Transverse colon (tissue), 4 donors: Measurements from ENCODE around the gene PDE6A. TPM values are rescaled to one million over a fixed set of nuclear protein-coding genes. Genes with fewer than 3 reads are reported as not detected.

ENCODE experiments used
- DNase-seq: peaks from one replicate; pipeline ENCODE4 v3.0.0-alpha.2; 2019
- H3K27ac ChIP-seq, 4 donors: fragments of 200-600 bp; sonication (generic); 2 replicates each; pipeline ENCODE4 v1.5.1; 2016 to 2018; ENCODE audit warnings: inconsistent platforms in 4 of 4
- H3K27me3 ChIP-seq: fragments of 200-600 bp; sonication (generic); 2 replicates; pipeline ENCODE4 v1.5.1; 2017; ENCODE audit warnings: inconsistent platforms
- H3K36me3 ChIP-seq, 4 donors: fragments of 200-600 bp; sonication (generic); 2 replicates each; pipeline ENCODE4 v1.5.1; 2017 to 2019; ENCODE audit warnings: inconsistent platforms in 4 of 4
- H3K4me1 ChIP-seq, 4 donors: fragments of 200-600 bp; sonication (generic); 2 replicates each; pipeline ENCODE4 v1.5.1; 2017 to 2020; ENCODE audit warnings: inconsistent platforms in 4 of 4
- H3K4me3 ChIP-seq, 4 donors: fragments of 200-600 bp; sonication (generic); 1 replicate in 1 of 4; 2 replicates in 3 of 4; pipeline versions ENCODE4 v1.5.1 to v1.6.1; 2017 to 2019; ENCODE audit warnings: inconsistent platforms in 4 of 4
- H3K9me3 ChIP-seq, 2 donors: fragments of 200-600 bp; sonication (generic); 2 replicates each; pipeline ENCODE4 v1.5.1; 2017 to 2019; ENCODE audit warnings: inconsistent platforms in 2 of 2
- EP300 ChIP-seq: sonication (generic); formaldehyde crosslinking; IDR thresholded peaks from one replicate; pipeline ENCODE4 v1.6.1; 2017; ENCODE audit warnings: antibody characterized with exemption, low read depth
- POLR2A ChIP-seq: fragments of 450-650 bp; IDR thresholded peaks from one replicate; pipeline ENCODE4 v1.6.1; 2016; ENCODE audit warnings: antibody characterized with exemption, mild to moderate bottlenecking, moderate library complexity
- POLR2AphosphoS5 ChIP-seq, 3 donors: sonication (generic); formaldehyde crosslinking; IDR thresholded peaks; one replicate each; pipeline ENCODE4 v1.6.1; 2016; ENCODE audit warnings: antibody characterized with exemption in 3 of 3
- WGBS, 2 donors: methylation state at CpG; one replicate each; pipeline ENCODE4 v1.1.5; 2018; ENCODE audit warnings: low coverage in 1 of 2; 5-methylcytosine and 5-hydroxymethylcytosine counted together
- in situ Hi-C, 4 donors: fragments of 200-750 bp; cut with MboI; loops; one replicate each; pipeline versions ENCODE4 v1.15.0 to v1.15.1; 2017; ENCODE audit warnings: low sequenced_read_pairs in 3 of 4, low pct_ligation_motif_present in 1 of 4, low pct_unique_long_range_greater_than_20kb in 1 of 4
- intact Hi-C: fragments of 100-400 bp; cut with DNase I; formaldehyde crosslinking; loops from one replicate; pipeline ENCODE4 v1.15.1; 2023; ENCODE audit warnings: low total_unique reads
- total RNA-seq, 4 donors: library from RNA; depleted of rRNA; stranded (reverse); fragments of >200 nt; gene quantifications; one replicate each; pipeline ENCODE4 v1.1.0, GENCODE V29; 2016
- TF ChIP-seq, protein P1 (sequence below), 5 experiments: fragments of 200-600 bp in 3 of 5; fragments of 450-650 bp in 2 of 5; sonication (generic) in 3 of 5; IDR thresholded peaks; 1 replicate in 2 of 5; 2 replicates in 3 of 5; pipeline ENCODE4 v1.5.1; 2016 to 2017; ENCODE audit warnings: antibody characterized with exemption in 5 of 5, inconsistent platforms in 3 of 5, mild to moderate bottlenecking in 2 of 5, moderate library complexity in 1 of 5

PDE6A gene
- total RNA-seq, 4 donors from 2014 or later, result 1.2 to 6.5 (median 3.5) TPM

GRCh38 chr5:149930043-149930748, 14.4 kb downstream of the PDE6A start:
- DNase-seq, result no peak
- in situ Hi-C loops, result no loop called here
- WGBS, 2 donors, result 48 to 57% methylated on average over 1 to 6 of the region's 6 CpGs
- Histone ChIP-seq H3K27ac (peak overlapping the region in 1 of 4 donors; percentile 4), H3K4me3 (no peak overlapping the region), H3K9me3 (no peaks in the 10 kb centered on the region), H3K36me3 (no peaks in the 10 kb centered on the region), H3K4me1 (peaks cover 0 to 8% (median 4%) of the 10 kb centered on the region in 4 donors), H3K27me3 (no peaks in the 10 kb centered on the region)
- intact Hi-C loops, result no loop called here
- TF ChIP-seq, protein P1, sequence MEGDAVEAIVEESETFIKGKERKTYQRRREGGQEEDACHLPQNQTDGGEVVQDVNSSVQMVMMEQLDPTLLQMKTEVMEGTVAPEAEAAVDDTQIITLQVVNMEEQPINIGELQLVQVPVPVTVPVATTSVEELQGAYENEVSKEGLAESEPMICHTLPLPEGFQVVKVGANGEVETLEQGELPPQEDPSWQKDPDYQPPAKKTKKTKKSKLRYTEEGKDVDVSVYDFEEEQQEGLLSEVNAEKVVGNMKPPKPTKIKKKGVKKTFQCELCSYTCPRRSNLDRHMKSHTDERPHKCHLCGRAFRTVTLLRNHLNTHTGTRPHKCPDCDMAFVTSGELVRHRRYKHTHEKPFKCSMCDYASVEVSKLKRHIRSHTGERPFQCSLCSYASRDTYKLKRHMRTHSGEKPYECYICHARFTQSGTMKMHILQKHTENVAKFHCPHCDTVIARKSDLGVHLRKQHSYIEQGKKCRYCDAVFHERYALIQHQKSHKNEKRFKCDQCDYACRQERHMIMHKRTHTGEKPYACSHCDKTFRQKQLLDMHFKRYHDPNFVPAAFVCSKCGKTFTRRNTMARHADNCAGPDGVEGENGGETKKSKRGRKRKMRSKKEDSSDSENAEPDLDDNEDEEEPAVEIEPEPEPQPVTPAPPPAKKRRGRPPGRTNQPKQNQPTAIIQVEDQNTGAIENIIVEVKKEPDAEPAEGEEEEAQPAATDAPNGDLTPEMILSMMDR (IDR thresholded peaks at IDR 0.05), result no peak
- TF ChIP-seq EP300, result no peak
- TF ChIP-seq POLR2A, result no peak

GRCh38 chr5:149924486-149924885, 20.1 kb downstream of the PDE6A start:
- intact Hi-C loops, result no loop called here
- H3K9me3 ChIP-seq, result no peaks in the 10 kb centered on the region
- H3K27me3 ChIP-seq, result no peaks in the 10 kb centered on the region
- in situ Hi-C loops, result no loop called here
- TF ChIP-seq POLR2A, result no peak
- TF ChIP-seq POLR2AphosphoS5 (IDR thresholded peaks at IDR 0.05), result no peak
- TF ChIP-seq, protein P1 (IDR thresholded peaks at IDR 0.05), result no peak
- no peak for TF ChIP-seq EP300
- no peak overlapping the region for H3K27ac ChIP-seq
- no peaks in the 10 kb centered on the region for H3K36me3 ChIP-seq
- H3K4me3 ChIP-seq, result no peak overlapping the region
- WGBS, 2 donors, result 57 to 80% methylated on average over 5 of the region's 5 CpGs
- DNase-seq, result no peak
- no peaks in the 10 kb centered on the region for H3K4me1 ChIP-seq

GRCh38 chr5:149922950-149923349, 21.6 kb downstream of the PDE6A start:
- TF ChIP-seq POLR2A (no peak), POLR2AphosphoS5 (IDR thresholded peaks at IDR 0.05) (no peak), EP300 (no peak)
- TF ChIP-seq, protein P1 (IDR thresholded peaks at IDR 0.05), result no peak
- DNase-seq, result no peak
- intact Hi-C loops, result no loop called here
- in situ Hi-C loops, result no loop called here
- WGBS, 2 donors, result 76 to 79% methylated on average over 6 of the region's 6 CpGs
- H3K9me3 ChIP-seq, result no peaks in the 10 kb centered on the region
- no peaks in the 10 kb centered on the region for H3K36me3 ChIP-seq
- no peaks in the 10 kb centered on the region for H3K27me3 ChIP-seq
- no peak overlapping the region for H3K4me3 ChIP-seq
- H3K27ac ChIP-seq, result no peak overlapping the region
- no peaks in the 10 kb centered on the region for H3K4me1 ChIP-seq

DNA sequence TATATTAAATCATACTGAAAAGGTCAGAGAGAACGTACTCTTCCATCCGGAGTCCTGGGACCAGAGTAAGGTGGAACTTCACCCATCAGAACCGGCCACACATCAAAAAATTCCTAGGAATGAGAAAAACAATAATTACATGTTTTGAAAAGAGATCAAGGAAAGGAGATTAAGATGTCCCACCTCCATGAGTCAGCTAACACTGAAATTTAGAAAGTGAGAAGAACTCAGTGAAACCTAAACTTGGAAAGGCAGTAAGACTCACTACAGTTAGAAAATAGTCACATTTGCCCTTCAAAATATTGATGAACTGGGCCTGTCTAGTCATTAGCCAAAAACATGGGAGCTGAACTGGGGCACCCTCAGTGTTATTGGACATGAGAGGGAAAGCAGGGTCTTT, 23.0 kb downstream of the PDE6A start:
- H3K27ac ChIP-seq, result no peak overlapping the region
- DNase-seq, result no peak
- H3K27me3 ChIP-seq, result no peaks in the 10 kb centered on the region
- no peaks in the 10 kb centered on the region for H3K4me1 ChIP-seq
- H3K9me3 ChIP-seq, result no peaks in the 10 kb centered on the region
- intact Hi-C loops (no loop called here), in situ Hi-C loops (no loop called here)
- TF ChIP-seq EP300, result no peak
- no peak for TF ChIP-seq POLR2A
- TF ChIP-seq POLR2AphosphoS5 (IDR thresholded peaks at IDR 0.05), result no peak
- TF ChIP-seq, protein P1 (IDR thresholded peaks at IDR 0.05), result no peak
- no peak overlapping the region for H3K4me3 ChIP-seq
- no peaks in the 10 kb centered on the region for H3K36me3 ChIP-seq
- 89 to 91% methylated on average over 3 of the region's 3 CpGs for WGBS, 2 donors
